RCC 7860 (cell line): ENCODE results near the gene TMEM183A.
"Not testable (repeated sequence)": the region's sequence is repeated elsewhere in the genome, so short reads cannot be mapped to it uniquely, and the experiment has no call there.

Experiments
- DNase-seq: peaks from one replicate; pipeline ENCODE4 v3.0.0-alpha.2; 2015; ENCODE audit warnings: low spot score
- FAIRE-seq: peaks from 2 replicates; lab custom pipeline; 2012; peaks lifted over from hg19 to GRCh38; lab: Jason Lieb, UNC

TMEM183A gene

DNA sequence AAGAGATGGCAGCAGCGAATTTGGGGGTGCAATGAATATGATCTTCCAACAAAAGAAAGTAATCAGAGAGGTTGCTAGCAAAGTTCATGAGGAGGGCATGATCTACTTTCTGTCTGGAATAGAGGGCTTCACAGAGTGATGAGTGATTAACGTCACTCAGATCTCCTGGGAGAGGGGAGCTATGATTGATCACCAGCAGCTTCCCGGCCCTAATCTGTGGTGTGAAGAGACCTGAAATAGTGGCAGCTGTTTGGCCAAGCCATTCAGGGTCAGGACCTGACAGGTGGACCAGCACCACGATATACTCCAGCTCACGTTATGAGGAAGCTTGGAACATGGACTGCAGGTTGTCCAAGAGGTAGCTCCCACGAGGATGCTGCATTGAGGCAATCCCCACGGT is 19.9 kb upstream of the TMEM183A start:
- no peak for DNase-seq
- no peak for FAIRE-seq

GRCh38 chr1:202987922-202988583 is 19.1 kb upstream of the TMEM183A start:
- no peak for DNase-seq
- FAIRE-seq, result no peak

- FAIRE-seq (no peak), DNase-seq (no peak)
These were observed 17.3 kb upstream of the TMEM183A start for GRCh38 chr1:202989879-202990278.

DNA sequence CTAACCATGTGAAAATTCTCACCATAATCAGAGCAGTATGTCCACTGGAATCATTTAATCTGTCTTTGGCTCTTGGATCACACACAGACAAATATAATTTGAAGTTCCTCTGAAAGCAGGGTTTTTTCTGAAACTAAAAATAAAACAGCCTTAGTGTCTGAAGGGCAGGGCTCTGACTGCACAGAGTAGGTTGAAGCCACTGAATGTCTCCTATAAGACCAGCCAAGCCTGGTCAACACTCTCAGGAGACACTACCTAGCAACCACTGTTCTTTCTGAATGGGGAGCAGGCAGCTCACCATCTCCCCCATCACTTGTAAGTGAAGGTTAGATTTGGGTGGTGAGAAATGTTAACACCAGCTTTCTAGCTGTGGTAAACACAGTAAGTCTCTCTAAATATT is 16.1 kb upstream of the TMEM183A start:
- DNase-seq (no peak), FAIRE-seq (no peak)

- FAIRE-seq (no peak), DNase-seq (no peak)
These were observed 12.4 kb upstream of the TMEM183A start for GRCh38 chr1:202994756-202995155.

- DNase-seq (peak; percentile 12), FAIRE-seq (no peak)
These were observed 8.1 kb upstream of the TMEM183A start for GRCh38 chr1:202998836-202999750.

GRCh38 chr1:203000217-203000944 is 6.8 kb upstream of the TMEM183A start:
- FAIRE-seq, result no peak

GRCh38 chr1:203001986-203002385 is 5.2 kb upstream of the TMEM183A start:
- DNase-seq (no peak), FAIRE-seq (no peak)

More at GRCh38 chr1:203000217-203000944, 6.8 kb upstream of the TMEM183A start:
- DNase-seq, result no peak

GRCh38 chr1:203002951-203003350 is 4.2 kb upstream of the TMEM183A start:
- no peak for DNase-seq
- FAIRE-seq, result no peak

GRCh38 chr1:203005395-203006142 is 1.6 kb upstream of the TMEM183A start:
- DNase-seq, FAIRE-seq: not testable (repeated sequence)

DNA sequence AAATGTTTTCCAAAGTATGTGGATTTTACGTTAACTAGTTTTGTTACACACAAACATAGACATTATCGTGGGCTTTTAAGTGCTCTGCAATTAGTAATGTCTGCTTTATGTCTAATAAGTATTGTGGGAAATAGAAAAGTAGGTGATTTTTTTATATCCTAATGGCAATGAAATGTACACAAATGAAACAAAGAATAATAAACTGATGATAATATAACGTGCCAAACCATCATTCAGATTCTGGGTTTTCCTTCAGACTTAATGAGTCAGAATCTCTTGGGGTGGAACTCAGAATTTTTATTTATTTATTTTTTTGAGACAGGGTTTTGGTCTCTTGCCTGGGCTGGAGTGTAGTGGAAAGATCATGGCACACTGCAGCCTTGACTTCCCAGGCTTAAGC is 2.0 kb downstream of the TMEM183A start:
- no peak for FAIRE-seq
- no peak for DNase-seq

GRCh38 chr1:203011582-203011981 is 4.4 kb downstream of the TMEM183A start:
- DNase-seq (no peak), FAIRE-seq (no peak)

DNA sequence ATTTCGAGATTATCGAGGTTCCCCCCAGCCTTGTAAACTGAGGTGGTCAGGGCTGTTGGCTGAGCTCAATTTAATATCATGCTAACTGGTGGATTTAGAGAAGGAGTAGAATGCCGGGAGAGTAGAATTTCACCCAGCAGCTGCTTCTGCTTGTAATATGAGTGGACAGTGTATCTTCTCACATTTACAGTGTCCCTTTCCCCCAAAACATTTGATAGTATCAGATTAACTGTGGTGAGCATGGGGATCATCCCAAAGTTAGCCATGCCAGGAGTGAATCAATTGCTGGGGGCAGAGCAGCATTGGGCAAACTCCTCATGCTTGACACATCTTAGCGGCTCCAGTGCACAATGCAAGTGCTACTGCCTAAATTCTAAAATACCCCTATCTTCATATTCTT is 9.9 kb downstream of the TMEM183A start:
- DNase-seq, result no peak
- no peak for FAIRE-seq

DNA sequence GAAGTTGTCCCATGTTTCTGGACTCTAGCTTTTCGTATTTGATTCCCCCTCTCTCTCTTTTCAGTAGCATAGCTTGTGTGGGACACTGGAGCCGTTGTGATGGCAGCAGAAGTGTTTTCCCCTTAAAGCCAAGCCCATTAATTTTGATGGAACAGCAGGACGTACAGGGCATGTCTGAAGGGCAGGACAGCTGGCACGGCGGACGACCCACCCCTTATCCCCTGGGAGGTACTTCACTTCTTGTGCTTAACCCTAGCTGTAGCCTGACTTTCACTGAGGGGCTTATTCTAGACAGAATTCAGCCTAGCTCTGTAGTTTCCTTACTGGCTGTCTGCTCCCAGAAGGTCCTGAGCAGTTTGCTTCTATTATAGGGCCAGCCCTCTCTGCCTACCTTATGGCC is 10.5 kb downstream of the TMEM183A start:
- FAIRE-seq, result no peak
- no peak for DNase-seq

GRCh38 chr1:203022855-203023254 is 15.7 kb downstream of the TMEM183A start:
- not testable (repeated sequence) for FAIRE-seq

GRCh38 chr1:203025686-203026030 is 18.5 kb downstream of the TMEM183A start:
- FAIRE-seq (no peak), DNase-seq (no peak)

More at GRCh38 chr1:203022855-203023254, 15.7 kb downstream of the TMEM183A start:
- not testable (repeated sequence) for DNase-seq

GRCh38 chr1:203026031-203026665 is 19.0 kb downstream of the TMEM183A start, which contains the start of gene PPFIA4:
Gene PPFIA4, plus strand, starts transcription at chr1:203026491. Its CDS starts 12,518 bp downstream, at chr1:203039009.
- DNase-seq (peak; percentile 39), FAIRE-seq (no peak)

GRCh38 chr1:203026666-203027663 is 19.8 kb downstream of the TMEM183A start:
- no peak for DNase-seq

More at GRCh38 chr1:203026666-203027663, 19.8 kb downstream of the TMEM183A start:
- no peak for FAIRE-seq
